ENCODE measurements around the gene MCC. TPM values are rescaled to one million over a fixed set of nuclear protein-coding genes. Genes with fewer than 3 reads are reported as not detected.

Gene MCC
- total RNA-seq, 1 donor from 2014 or later = 20.6 TPM

DNA sequence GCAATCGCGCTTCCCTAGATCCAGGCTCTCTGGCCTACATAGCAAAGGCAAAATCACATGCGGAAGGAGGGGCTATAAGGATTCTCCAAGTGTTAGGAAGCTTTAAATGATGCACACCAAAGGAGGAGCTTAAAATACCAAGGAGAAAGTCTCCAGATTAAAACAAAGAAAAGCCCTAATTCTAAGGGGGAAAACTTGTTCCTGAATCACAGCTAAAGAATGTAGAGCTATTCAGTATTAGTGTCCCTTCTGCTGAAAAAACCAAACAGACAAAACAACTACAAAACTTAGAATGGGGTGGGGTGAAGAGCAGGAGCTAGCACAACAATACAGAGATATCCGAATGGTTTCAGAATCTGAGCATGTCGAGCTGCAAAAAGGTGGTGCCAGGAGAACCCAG, 297.9 kb downstream of the MCC start:
- H3K36me3 ChIP-seq = no peaks in the 10 kb centered on the region
- no peak overlapping the region for H3K27ac ChIP-seq
- no peaks in the 10 kb centered on the region for H3K4me1 ChIP-seq
- TF ChIP-seq, protein P1, sequence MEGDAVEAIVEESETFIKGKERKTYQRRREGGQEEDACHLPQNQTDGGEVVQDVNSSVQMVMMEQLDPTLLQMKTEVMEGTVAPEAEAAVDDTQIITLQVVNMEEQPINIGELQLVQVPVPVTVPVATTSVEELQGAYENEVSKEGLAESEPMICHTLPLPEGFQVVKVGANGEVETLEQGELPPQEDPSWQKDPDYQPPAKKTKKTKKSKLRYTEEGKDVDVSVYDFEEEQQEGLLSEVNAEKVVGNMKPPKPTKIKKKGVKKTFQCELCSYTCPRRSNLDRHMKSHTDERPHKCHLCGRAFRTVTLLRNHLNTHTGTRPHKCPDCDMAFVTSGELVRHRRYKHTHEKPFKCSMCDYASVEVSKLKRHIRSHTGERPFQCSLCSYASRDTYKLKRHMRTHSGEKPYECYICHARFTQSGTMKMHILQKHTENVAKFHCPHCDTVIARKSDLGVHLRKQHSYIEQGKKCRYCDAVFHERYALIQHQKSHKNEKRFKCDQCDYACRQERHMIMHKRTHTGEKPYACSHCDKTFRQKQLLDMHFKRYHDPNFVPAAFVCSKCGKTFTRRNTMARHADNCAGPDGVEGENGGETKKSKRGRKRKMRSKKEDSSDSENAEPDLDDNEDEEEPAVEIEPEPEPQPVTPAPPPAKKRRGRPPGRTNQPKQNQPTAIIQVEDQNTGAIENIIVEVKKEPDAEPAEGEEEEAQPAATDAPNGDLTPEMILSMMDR (IDR thresholded peaks at IDR 0.05) = no peak
- intact Hi-C loops (cut with DNase I) = no loop called here
- ATAC-seq (no peak), DNase-seq (no peak)
- H3K27me3 ChIP-seq (ENCODE audit: low read depth) = no peaks in the 10 kb centered on the region
- H3K4me3 ChIP-seq = no peak overlapping the region
- H3K9me3 ChIP-seq = peaks cover 8% of the 10 kb centered on the region

DNA sequence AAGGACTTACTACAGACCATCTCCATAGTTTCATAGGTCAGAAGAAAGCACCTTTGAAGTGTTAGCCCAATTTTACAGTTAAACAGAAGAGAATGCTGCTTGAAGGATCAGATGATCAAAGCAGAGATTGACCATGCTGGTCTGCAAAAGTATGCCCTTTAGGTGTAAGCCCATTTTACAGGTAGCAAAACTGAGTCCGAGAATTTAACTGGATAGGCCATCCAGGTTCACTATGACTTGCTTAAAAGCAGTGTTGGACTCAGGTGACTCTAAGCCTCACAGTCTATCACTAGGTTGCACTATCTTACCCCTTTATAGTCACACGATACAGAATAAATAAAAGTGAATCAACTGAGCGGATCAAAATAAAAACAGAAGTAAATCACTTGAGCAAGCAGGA, 299.0 kb downstream of the MCC start:
- no peak overlapping the region for H3K4me3 ChIP-seq
- H3K27ac ChIP-seq = no peak overlapping the region
- TF ChIP-seq, protein P1 (IDR thresholded peaks at IDR 0.05) = no peak

DNA sequence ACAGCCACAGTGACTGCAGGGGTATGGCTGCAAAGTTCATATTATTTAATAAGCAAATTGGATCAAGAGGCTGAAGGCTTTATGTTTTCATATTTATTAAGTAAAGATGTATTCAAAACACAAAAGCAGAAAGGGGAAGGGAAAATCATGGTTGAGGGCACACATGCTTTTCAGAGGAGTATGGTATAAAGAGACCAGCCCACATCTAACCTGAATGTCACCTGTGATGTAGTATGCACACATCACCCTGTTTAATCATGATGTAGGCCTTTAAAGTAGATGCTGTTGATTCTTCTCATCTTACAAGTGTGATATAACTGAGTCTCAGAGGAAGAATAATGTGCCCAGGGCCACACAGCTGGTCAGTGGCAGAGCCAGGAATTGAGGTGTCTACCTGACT, 299.8 kb downstream of the MCC start:
- no peaks in the 10 kb centered on the region for H3K36me3 ChIP-seq
- H3K4me1 ChIP-seq = no peaks in the 10 kb centered on the region
- H3K9me3 ChIP-seq = peaks cover 8% of the 10 kb centered on the region
- H3K27ac ChIP-seq = no peak overlapping the region
- no peak overlapping the region for H3K4me3 ChIP-seq
- no peak for ATAC-seq
- H3K27me3 ChIP-seq (ENCODE audit: low read depth) = no peaks in the 10 kb centered on the region
- TF ChIP-seq, protein P1 (IDR thresholded peaks at IDR 0.05) = no peak
- DNase-seq = no peak
- intact Hi-C loops (cut with DNase I) = no loop called here

More for the DNA sequence above, 299.0 kb downstream of the MCC start:
- intact Hi-C loops (cut with DNase I) = no loop called here
- peaks cover 8% of the 10 kb centered on the region for H3K9me3 ChIP-seq
- no peaks in the 10 kb centered on the region for H3K36me3 ChIP-seq
- DNase-seq = no peak
- no peak for ATAC-seq
- no peaks in the 10 kb centered on the region for H3K27me3 ChIP-seq (ENCODE audit: low read depth)
- H3K4me1 ChIP-seq = no peaks in the 10 kb centered on the region

DNA sequence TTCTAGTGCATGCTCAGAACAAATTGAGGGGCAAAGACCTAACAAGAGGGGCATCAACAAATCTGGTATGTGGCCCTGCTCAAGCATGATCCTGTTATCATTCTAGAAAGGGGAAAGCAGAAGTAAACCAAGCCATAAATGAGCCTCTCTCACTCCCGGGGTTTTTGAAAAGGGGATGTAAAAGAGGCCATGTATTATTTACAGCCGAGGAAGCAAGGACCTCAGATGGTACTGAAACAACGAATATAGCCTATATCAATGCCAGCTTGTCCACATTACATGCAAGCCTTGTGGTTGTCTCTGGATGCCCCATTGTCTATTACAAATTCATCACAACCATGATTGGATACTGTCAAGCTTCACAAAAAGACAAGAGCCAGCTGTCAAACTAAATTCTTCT, 300.3 kb downstream of the MCC start:
- ATAC-seq = no peak
- Histone ChIP-seq H3K4me3 (no peak overlapping the region), H3K27ac (no peak overlapping the region), H3K9me3 (peaks cover 6% of the 10 kb centered on the region), H3K27me3 (ENCODE audit: low read depth) (no peaks in the 10 kb centered on the region), H3K4me1 (no peaks in the 10 kb centered on the region), H3K36me3 (no peaks in the 10 kb centered on the region)
- intact Hi-C loops (cut with DNase I) = no loop called here
- no peak for DNase-seq
- TF ChIP-seq, protein P1 (IDR thresholded peaks at IDR 0.05) = no peak

DNA sequence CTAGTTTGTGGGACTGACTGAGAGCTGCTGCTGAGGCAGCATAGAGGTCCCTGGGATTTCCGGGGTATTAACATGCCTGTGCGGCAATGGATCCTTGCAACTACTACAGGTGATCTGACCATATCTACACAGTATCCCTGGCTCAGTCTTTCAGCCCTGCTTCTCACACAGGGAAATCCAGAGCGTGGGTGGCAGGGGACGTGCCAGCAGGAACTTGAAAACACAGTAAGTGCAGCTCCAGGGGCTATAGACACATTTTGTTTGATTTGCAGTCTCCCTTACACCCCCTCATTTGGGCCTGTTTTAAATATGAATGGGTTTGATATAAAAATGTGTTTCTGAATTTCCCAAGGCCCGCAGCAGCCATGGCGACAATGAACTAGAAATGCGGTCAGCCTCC, 302.2 kb downstream of the MCC start:
- intact Hi-C loops (cut with DNase I) = no loop called here
- TF ChIP-seq, protein P1 (IDR thresholded peaks at IDR 0.05) = no peak
- Histone ChIP-seq H3K9me3 (no peaks in the 10 kb centered on the region), H3K4me3 (no peak overlapping the region), H3K27me3 (ENCODE audit: low read depth) (no peaks in the 10 kb centered on the region), H3K27ac (no peak overlapping the region), H3K4me1 (no peaks in the 10 kb centered on the region), H3K36me3 (no peaks in the 10 kb centered on the region)
- no peak for DNase-seq
- ATAC-seq = no peak

DNA sequence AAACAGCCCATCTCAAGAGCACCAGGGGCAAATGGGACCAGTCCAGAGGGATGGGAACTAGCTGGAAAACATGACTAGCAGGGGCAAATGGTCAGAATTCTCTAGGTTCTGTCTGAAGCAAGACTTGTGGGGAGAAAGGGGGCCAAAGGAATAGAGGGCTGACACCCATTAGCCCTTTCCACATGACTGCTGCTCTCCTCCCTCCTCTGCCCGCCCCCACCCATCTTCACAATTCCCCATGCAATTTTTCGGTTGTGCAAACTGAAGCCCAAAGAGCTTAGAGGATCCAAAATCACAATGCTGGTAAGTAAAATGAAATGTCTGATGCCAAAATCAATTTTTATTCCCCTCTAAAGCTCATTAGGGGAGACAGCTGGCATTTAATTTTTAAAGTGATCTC, 304.6 kb downstream of the MCC start:
- H3K9me3 ChIP-seq = no peaks in the 10 kb centered on the region
- H3K4me3 ChIP-seq = no peak overlapping the region
- H3K36me3 ChIP-seq = no peaks in the 10 kb centered on the region
- H3K4me1 ChIP-seq = peaks cover 6% of the 10 kb centered on the region
- intact Hi-C loops (cut with DNase I) = no loop called here
- no peak for ATAC-seq
- H3K27me3 ChIP-seq (ENCODE audit: low read depth) = no peaks in the 10 kb centered on the region
- TF ChIP-seq, protein P1 (IDR thresholded peaks at IDR 0.05) = no peak
- no peak for DNase-seq
- H3K27ac ChIP-seq = no peak overlapping the region
